Measurements from ENCODE around the gene ARHGAP28.

The ARHGAP28 gene

DNA sequence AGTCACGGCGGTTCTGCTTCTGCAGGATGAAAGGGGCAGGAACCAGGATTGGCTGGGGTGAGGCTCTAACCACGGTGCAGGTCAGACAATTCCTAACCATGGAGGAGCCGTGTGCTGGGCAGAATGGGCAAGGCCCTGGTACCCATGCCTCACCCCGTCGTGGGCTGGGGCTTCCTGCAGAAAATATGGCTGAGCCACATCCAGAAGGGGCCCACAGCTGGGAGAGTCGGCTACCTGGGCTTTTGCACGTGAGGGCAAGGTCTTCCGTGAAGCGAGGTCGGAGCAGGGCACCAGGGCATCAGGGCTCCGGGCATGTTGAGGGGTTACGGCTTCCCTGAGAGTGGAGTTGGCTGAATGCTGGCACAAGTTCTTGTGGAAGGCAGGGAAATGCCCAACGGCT is 147.8 kb downstream of the ARHGAP28 start:
- no peak for TF ChIP-seq CTCF (IDR thresholded peaks at IDR 0.05; ENCODE audit: low read depth, low read length)

GRCh38 chr18:6878556-6879297 is 149.2 kb downstream of the ARHGAP28 start:
- H3K4me3 ChIP-seq (ENCODE audit: low read depth, low read length) = no peak overlapping the region
- TF ChIP-seq CTCF (IDR thresholded peaks at IDR 0.05; ENCODE audit: low read depth, low read length) = no peak

More for the DNA sequence above, 147.8 kb downstream of the ARHGAP28 start:
- H3K4me3 ChIP-seq (ENCODE audit: low read depth, low read length) = no peak overlapping the region

DNA sequence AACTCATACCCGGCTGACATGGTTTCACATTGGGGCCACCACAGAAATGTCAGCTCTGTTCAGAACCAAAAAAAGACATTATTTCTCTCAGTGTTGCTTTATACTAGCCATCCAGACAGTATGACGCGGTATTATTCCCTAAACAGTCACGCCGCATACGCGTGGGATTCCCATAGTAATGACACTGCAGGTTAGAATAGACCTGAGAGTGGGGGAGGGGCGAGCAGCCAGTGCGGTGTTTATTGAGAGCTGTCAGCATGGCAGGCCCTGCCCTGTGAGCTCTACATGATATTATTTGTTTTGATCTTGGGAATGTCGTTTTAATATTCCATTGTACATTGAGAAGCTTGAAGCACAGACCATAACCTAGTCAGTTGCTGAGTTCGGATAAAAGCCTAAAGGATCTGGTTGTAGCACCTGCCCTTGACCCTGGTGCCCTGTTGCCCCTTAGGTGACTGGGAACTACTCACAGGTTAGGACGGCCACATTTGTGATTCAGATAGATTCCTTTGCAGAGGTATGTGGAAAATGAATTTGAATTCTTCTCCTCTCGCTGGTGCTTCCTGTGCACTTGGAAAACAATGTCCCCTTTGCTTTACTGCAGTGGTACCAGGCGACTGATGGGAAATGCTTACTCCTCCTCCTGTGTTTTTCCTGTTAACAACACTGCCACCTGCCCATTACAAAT is 150.1 kb downstream of the ARHGAP28 start:
- no peak overlapping the region for H3K4me3 ChIP-seq (ENCODE audit: low read depth, low read length)
- TF ChIP-seq CTCF (IDR thresholded peaks at IDR 0.05; ENCODE audit: low read depth, low read length) = no peak

DNA sequence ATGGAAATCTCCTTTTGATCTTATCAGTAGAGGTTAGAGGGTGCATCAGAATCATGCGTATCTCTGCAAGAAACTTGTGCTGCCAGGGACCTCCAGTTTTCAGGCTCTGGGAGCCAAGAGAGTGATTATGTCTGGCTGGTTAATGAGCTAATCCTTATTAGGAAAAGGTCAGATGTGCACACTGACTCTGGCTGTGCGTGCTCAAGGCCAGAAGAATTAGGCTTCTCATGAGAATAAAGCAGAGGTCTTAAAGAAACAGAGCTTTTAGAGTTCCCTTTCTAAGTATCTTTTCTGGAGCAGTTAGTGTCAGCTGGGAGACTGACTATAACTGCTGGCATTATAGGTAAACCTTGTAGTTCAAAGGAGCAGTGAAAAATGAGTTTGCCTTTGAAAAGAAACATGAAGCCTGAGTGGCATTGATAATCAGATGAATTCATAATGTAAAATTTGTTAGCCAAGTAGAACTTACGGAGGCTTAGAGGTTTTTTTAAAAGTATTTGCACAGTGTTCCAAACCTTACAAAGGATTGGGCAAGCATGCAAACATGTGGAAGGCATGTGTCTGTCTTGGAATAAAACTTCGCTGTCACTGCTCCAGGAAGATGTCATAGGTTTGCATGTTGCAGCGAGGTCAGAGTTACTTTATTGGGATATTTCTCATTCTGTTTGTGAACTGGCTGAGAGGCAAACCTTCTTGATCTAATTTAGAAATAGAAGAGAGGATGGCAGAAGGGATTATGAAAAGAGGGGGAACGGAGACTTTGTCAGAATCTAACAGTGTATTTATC is 151.7 kb downstream of the ARHGAP28 start:
- no peak for TF ChIP-seq CTCF (IDR thresholded peaks at IDR 0.05; ENCODE audit: low read depth, low read length)
- H3K4me3 ChIP-seq (ENCODE audit: low read depth, low read length) = no peak overlapping the region

DNA sequence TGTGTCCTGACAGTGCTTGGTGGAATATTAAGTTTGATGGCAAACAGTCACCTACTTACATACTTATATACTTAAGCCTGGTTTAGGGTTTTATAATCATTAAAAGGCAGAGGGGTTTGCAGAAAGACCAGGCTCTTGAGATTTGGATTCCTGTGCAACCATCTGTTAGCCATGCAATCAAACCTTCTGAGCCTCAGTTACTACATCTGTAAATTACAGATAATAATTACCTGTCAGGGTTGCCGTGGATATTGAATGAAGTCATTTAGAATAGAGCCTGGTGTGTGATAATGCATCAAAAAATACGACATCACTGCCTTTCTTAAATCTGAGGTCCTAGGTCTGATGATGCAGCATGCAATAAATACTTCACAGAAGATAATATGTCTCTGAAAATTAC is 152.9 kb downstream of the ARHGAP28 start:
- no peak overlapping the region for H3K4me3 ChIP-seq (ENCODE audit: low read depth, low read length)
- TF ChIP-seq CTCF (IDR thresholded peaks at IDR 0.05; ENCODE audit: low read depth, low read length) = no peak

GRCh38 chr18:6885006-6885481 is 155.5 kb downstream of the ARHGAP28 start:
- no peak for TF ChIP-seq CTCF (IDR thresholded peaks at IDR 0.05; ENCODE audit: low read depth, low read length)
- no peak overlapping the region for H3K4me3 ChIP-seq (ENCODE audit: low read depth, low read length)

All from WI38 (cell line).